CD4-positive, alpha-beta T cell treated with Interleukin-12 subunit alpha and Interleukin-12 subunit beta, for 1 hour (primary cell): Measurements from ENCODE around the gene IGFN1.
"Not testable (repeated sequence)": the region's sequence is repeated elsewhere in the genome, so short reads cannot be mapped to it uniquely, and the experiment has no call there.

Experiments used
- DNase-seq: peaks from one replicate; pipeline ENCODE4 v3.0.0-alpha.2; 2020

Gene IGFN1

GRCh38 chr1:201219481-201220387 is 29.1 kb downstream of the IGFN1 start:
- DNase-seq: no peak

- no peak for DNase-seq
These were observed 29.7 kb downstream of the IGFN1 start for GRCh38 chr1:201220388-201220715.

- DNase-seq: no peak
These were observed 30.7 kb downstream of the IGFN1 start for GRCh38 chr1:201221201-201221846.

- no peak for DNase-seq
These were observed 31.5 kb downstream of the IGFN1 start for GRCh38 chr1:201222125-201222524.

- no peak for DNase-seq
These were observed 33.4 kb downstream of the IGFN1 start for GRCh38 chr1:201223852-201224665.

- no peak for DNase-seq
These were observed 34.2 kb downstream of the IGFN1 start for GRCh38 chr1:201224666-201225370.

- no peak for DNase-seq
These were observed 35.5 kb downstream of the IGFN1 start for GRCh38 chr1:201226178-201226514.

GRCh38 chr1:201226859-201227488 is 36.4 kb downstream of the IGFN1 start:
- DNase-seq: no peak

GRCh38 chr1:201228011-201228983 is 37.7 kb downstream of the IGFN1 start:
- DNase-seq: no peak

- DNase-seq: no peak
These were observed 38.5 kb downstream of the IGFN1 start for GRCh38 chr1:201229095-201229494.

- no peak for DNase-seq
These were observed 39.4 kb downstream of the IGFN1 start for GRCh38 chr1:201229771-201230635.

- DNase-seq: no peak
These were observed 40.1 kb downstream of the IGFN1 start for GRCh38 chr1:201230676-201231075.

- DNase-seq: not testable (repeated sequence)
These were observed 49.0 kb downstream of the IGFN1 start for GRCh38 chr1:201239646-201240045.

- no peak for DNase-seq
These were observed 49.5 kb downstream of the IGFN1 start for GRCh38 chr1:201240171-201240570.

- no peak for DNase-seq
These were observed 51.1 kb downstream of the IGFN1 start for GRCh38 chr1:201241736-201242135.

- no peak for DNase-seq
These were observed 54.5 kb downstream of the IGFN1 start for GRCh38 chr1:201245082-201245481.

- DNase-seq: no peak
These were observed 58.3 kb downstream of the IGFN1 start for GRCh38 chr1:201248721-201249559.

- DNase-seq: no peak
These were observed 59.8 kb downstream of the IGFN1 start for GRCh38 chr1:201250326-201251011.

GRCh38 chr1:201251411-201251810 is 60.8 kb downstream of the IGFN1 start:
- DNase-seq: no peak
